Small intestine (tissue), 7 donors: ENCODE results near the gene GTF2A1L. TPM values are rescaled to one million over a fixed set of nuclear protein-coding genes. Genes with fewer than 3 reads are reported as not detected.
A peak's percentile ranks its signal among the peaks of the same experiment; 100 is the strongest.

Source experiments
- DNase-seq, 2 donors: peaks; one replicate each; pipeline versions ENCODE4 v3.0.0 to v3.0.0-alpha.2; 2013
- FAIRE-seq: peaks from 2 replicates; lab custom pipeline; 2012; peaks lifted over from hg19 to GRCh38; lab: Jason Lieb, UNC
- H3K27ac ChIP-seq, 3 donors: one replicate each; pipeline ENCODE4 v1.5.1; 2013; ENCODE audit warnings: low read length in 2 of 3, mild to moderate bottlenecking in 2 of 3, control low read depth in 1 of 3, inconsistent platforms in 1 of 3, low read depth in 1 of 3, moderate library complexity in 1 of 3
- H3K27me3 ChIP-seq, 3 donors: one replicate each; pipeline ENCODE4 v1.6.1; 2013; ENCODE audit warnings: low read length in 3 of 3, inconsistent platforms in 1 of 3; ENCODE audit not compliant: control insufficient read depth in 3 of 3, insufficient read depth in 3 of 3
- H3K36me3 ChIP-seq, 3 donors: one replicate each; pipeline ENCODE4 v1.6.1; 2013; ENCODE audit warnings: low read length in 3 of 3, inconsistent platforms in 1 of 3, low read depth in 1 of 3, mild to moderate bottlenecking in 1 of 3, moderate library complexity in 1 of 3; ENCODE audit not compliant: control insufficient read depth in 3 of 3, insufficient read depth in 2 of 3
- H3K4me1 ChIP-seq, 3 donors: one replicate each; pipeline ENCODE4 v1.6.1; 2013; ENCODE audit warnings: low read length in 2 of 3, inconsistent platforms in 1 of 3, low read depth in 1 of 3, mild to moderate bottlenecking in 1 of 3, moderate library complexity in 1 of 3; ENCODE audit not compliant: control insufficient read depth in 3 of 3, insufficient read depth in 2 of 3
- H3K4me3 ChIP-seq, 3 donors: one replicate each; pipeline ENCODE4 v1.5.1; 2013; ENCODE audit warnings: low read length in 3 of 3, control low read depth in 1 of 3, inconsistent platforms in 1 of 3, low read depth in 1 of 3, mild to moderate bottlenecking in 1 of 3, moderate library complexity in 1 of 3
- H3K9me3 ChIP-seq, 2 donors: one replicate each; pipeline ENCODE4 v1.6.1; 2013; ENCODE audit warnings: low read depth in 1 of 2, low read length in 1 of 2; ENCODE audit not compliant: control insufficient read depth in 2 of 2, insufficient read depth in 1 of 2
- WGBS, 3 donors: extraction: QIAGEN DNeasy Blood & Tissue Kit; methylation state at CpG; one replicate each; pipeline ENCODE4 v1.1.7; 2013; 5-methylcytosine and 5-hydroxymethylcytosine counted together
- polyA plus RNA-seq, 4 donors: library from polyadenylated mRNA; stranded (reverse) in 3 of 4; unstranded in 1 of 4; fragments of 200-250 nt in 3 of 4; fragments of 120-200 nt in 1 of 4; gene quantifications; one replicate each; pipeline versions ENCODE4 v1.2.1 to v1.2.3, GENCODE V29; 2013
- donor health status: healthy with polysubstance abuse.
- donor health status: control.
- donor health status: control.
- donor health status: Bipolar disorder and iron deficiency.
- donor health status: healthy.

The GTF2A1L gene
- polyA plus RNA-seq, 4 donors: 0.04 to 1.6 (median 0.39) TPM; not detected in 1

DNA sequence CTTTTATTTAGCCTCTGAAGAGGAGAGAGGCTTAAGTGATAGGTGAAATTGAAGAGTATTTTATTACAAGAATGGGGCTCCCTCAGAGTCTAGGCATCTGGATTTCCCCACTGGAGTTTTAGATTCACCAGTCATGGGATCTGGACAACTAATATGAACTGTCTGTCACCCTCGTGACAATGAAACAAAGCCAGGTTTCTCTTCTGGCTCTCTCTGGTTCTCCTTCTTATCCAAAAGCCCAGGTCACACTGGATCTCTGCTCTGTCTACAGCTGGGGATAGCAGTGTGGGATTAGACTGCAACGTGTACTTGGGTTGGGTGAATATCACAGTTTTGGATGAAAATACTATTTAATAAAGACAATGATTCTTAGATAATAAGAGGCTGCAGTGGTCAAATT, 106.6 kb downstream of the GTF2A1L start:
- Histone ChIP-seq H3K4me1 (no peaks in the 10 kb centered on the region), H3K27me3 (peaks cover 0 to 3% (median 0%) of the 10 kb centered on the region in 3 donors), H3K4me3 (peak overlapping the region in 1 of 3 donors; percentile 3), H3K36me3 (no peaks in the 10 kb centered on the region), H3K9me3 (no peaks in the 10 kb centered on the region), H3K27ac (no peak overlapping the region)
- DNase-seq: no peak
- WGBS, 3 donors: 65 to 77% (median 70%) methylated on average over 2 of the region's 2 CpGs
- no peak for FAIRE-seq

GRCh38 chr2:48725696-48726494, 108.2 kb downstream of the GTF2A1L start:
- H3K27ac ChIP-seq: no peak overlapping the region
- peaks cover 0 to 3% (median 0%) of the 10 kb centered on the region in 3 donors for H3K27me3 ChIP-seq
- FAIRE-seq: no peak

DNA sequence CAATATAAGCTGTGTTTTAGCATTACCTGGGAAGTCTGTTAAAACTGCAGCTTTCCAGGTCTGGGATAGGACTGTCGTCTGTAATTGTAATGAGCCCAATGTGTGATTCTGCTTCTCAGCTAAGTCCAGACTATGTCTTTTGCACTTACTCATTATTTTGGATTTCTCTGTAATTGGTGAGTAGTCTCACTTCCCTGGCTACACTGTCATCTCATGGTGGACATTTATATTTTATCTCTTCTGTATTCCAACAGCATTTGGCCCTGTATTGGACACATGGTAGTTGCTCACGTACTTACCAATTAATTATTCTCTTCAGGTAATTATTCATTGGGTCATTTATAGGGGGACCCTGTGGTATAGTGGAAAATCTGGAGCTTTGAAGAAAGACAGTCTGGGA, 109.9 kb downstream of the GTF2A1L start:
- 71 to 87% (median 73%) methylated on average over 2 of the region's 2 CpGs for WGBS, 3 donors
- Histone ChIP-seq H3K27me3 (peaks cover 0 to 3% (median 0%) of the 10 kb centered on the region in 3 donors), H3K9me3 (no peaks in the 10 kb centered on the region), H3K36me3 (no peaks in the 10 kb centered on the region), H3K4me1 (no peaks in the 10 kb centered on the region), H3K4me3 (no peak overlapping the region), H3K27ac (no peak overlapping the region)
- FAIRE-seq (no peak), DNase-seq (no peak)

More at GRCh38 chr2:48725696-48726494, 108.2 kb downstream of the GTF2A1L start:
- 69 to 76% (median 71%) methylated on average over 7 of the region's 7 CpGs for WGBS, 3 donors
- Histone ChIP-seq H3K36me3 (no peaks in the 10 kb centered on the region), H3K4me3 (no peak overlapping the region), H3K9me3 (no peaks in the 10 kb centered on the region), H3K4me1 (no peaks in the 10 kb centered on the region)
- DNase-seq: no peak

DNA sequence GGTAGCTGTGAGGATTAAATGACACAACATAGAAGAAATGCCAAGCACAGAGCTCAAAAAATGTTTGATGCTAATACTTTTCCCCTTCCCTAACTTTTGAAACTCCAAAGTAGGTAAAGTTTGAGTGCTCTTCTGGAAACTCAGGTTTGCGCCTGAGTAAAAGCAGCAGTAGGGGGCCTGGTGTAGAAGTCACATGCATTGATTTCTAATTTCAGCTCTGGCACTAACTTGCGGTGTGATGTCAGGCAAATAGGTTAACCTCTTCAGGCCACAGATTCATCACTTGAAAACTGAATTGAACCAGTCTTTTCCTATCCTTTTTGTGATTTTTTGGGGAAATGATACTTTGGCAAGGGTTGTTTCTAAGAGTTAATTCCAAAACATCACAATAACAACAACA, 110.6 kb downstream of the GTF2A1L start:
- 85 to 90% (median 90%) methylated on average over 2 of the region's 2 CpGs for WGBS, 3 donors
- Histone ChIP-seq H3K27ac (no peak overlapping the region), H3K4me1 (no peaks in the 10 kb centered on the region)

GRCh38 chr2:48728840-48729239, 111.2 kb downstream of the GTF2A1L start:
- FAIRE-seq (no peak), DNase-seq (no peak)
- no peak overlapping the region for H3K4me3 ChIP-seq
- no peak overlapping the region for H3K27ac ChIP-seq
- H3K9me3 ChIP-seq: no peaks in the 10 kb centered on the region
- no peaks in the 10 kb centered on the region for H3K4me1 ChIP-seq
- no peaks in the 10 kb centered on the region for H3K36me3 ChIP-seq
- H3K27me3 ChIP-seq: peaks cover 0 to 7% (median 0%) of the 10 kb centered on the region in 3 donors

More for the DNA sequence above, 110.6 kb downstream of the GTF2A1L start:
- H3K4me3 ChIP-seq: no peak overlapping the region
- H3K27me3 ChIP-seq: peaks cover 0 to 5% (median 0%) of the 10 kb centered on the region in 3 donors
- H3K36me3 ChIP-seq: no peaks in the 10 kb centered on the region
- FAIRE-seq (no peak), DNase-seq (no peak)
- no peaks in the 10 kb centered on the region for H3K9me3 ChIP-seq

Other genes with a start within 250 kb of the GTF2A1L start
- gene PPP1R21, start 177.1 kb upstream of the GTF2A1L start, polyA plus RNA-seq: 10 to 100 TPM; 16.3 to 34.9 (median 25.0) TPM
- 1 to 10 TPM in 3 of 4 donors, under 1 TPM in 1; 0.45 to 4.7 (median 2.5) TPM for gene STON1, start 87.7 kb upstream of the GTF2A1L start, polyA plus RNA-seq
- gene LHCGR, start 137.9 kb downstream of the GTF2A1L start, polyA plus RNA-seq: under 1 TPM in 1 of 4 donors, not detected in 3; 0.04 TPM